ENCODE results near the gene EPN1. TPM values are rescaled to one million over a fixed set of nuclear protein-coding genes. Genes with fewer than 3 reads are reported as not detected.
"Not testable (repeated sequence)": the region's sequence is repeated elsewhere in the genome, so short reads cannot be mapped to it uniquely, and the experiment has no call there.

Gene EPN1
- total RNA-seq, 2 donors from 2014 or later = 33.8 to 40.5 TPM

DNA sequence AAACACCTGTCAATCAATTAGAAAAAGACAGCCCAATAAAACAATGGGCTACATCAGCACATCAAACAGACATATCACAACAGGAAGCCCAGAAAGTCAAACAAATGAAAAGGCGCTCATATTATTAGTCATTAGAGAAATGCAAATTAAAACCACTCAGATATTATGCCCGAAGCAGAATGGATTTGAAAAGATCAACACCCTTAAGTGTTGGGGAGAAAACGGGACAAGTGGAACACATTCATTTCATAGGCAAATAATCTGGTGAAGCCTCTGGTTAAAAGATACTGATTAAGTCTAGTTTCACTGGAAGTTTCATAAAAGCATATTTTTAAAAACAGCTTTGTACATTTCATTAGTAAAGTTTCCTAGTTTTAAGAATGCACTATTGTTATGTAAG is 45.8 kb downstream of the EPN1 start:
- H3K36me3 Mint-ChIP-seq (ENCODE audit: insufficient read depth in 2 of 2) = peaks cover 8 to 11% of the 10 kb centered on the region in 2 donors
- ATAC-seq (replicated peaks in 1 of 2) (no peak), DNase-seq (no peak)
- H3K4me1 Mint-ChIP-seq (ENCODE audit: low read depth) = no peaks in the 10 kb centered on the region
- H3K27ac Mint-ChIP-seq = no peak overlapping the region
- peaks cover 14 to 15% of the 10 kb centered on the region in 2 donors for H3K9me3 Mint-ChIP-seq
- H3K4me3 Mint-ChIP-seq = no peak overlapping the region
- peaks cover 48% of the 10 kb centered on the region for H3K27me3 Mint-ChIP-seq (ENCODE audit: low read depth)

DNA sequence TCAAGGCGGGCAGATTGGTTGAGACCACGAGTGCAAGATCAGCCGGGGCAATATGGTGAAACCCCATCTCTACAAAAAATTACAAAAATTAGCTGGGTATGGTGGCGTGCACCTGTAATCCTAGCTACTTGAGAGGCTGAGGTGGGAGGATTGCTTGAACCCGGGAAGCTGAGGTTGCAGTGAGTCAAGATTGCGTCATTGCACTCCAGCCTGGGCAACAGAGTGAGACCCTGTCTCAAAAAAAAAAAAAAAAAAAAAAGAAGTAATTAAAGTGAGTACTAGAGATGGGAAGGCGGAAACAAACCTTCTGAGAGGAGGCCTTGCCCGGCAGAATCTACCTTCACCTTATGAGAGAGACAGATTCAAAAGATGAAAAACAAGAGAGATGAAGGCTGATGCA is 48.5 kb downstream of the EPN1 start:
- Mint-ChIP-seq H3K27me3 (ENCODE audit: low read depth) (peaks cover 33% of the 10 kb centered on the region), H3K36me3 (ENCODE audit: insufficient read depth in 2 of 2) (peaks cover 8 to 11% of the 10 kb centered on the region in 2 donors), H3K27ac (no peak overlapping the region), H3K4me1 (ENCODE audit: low read depth) (no peaks in the 10 kb centered on the region), H3K4me3 (no peak overlapping the region), H3K9me3 (peaks cover 14 to 15% of the 10 kb centered on the region in 2 donors)
- DNase-seq (no peak), ATAC-seq (replicated peaks in 1 of 2) (no peak)

DNA sequence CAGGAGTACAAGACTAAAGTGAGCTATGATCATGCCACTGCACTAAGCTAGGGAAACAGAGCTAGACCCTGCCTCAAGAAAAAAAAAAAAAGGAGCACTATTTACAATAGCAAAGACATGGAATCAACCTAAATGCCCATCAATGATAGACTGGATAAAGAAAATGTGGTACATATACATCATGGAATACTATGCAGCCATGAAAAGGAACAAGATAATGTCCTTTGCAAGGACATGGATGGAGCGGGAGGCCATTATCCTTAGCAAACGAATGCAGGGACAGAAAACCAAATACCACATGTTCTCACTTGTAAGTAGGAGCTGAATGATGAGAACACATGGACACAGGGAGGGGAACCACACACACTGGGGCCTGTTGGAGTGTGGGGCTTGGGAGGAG is 55.4 kb downstream of the EPN1 start:
- not testable (repeated sequence) for ATAC-seq (replicated peaks in 1 of 2); H3K27me3 Mint-ChIP-seq (ENCODE audit: low read depth); H3K36me3 Mint-ChIP-seq (ENCODE audit: insufficient read depth in 2 of 2); H3K4me1 Mint-ChIP-seq (ENCODE audit: low read depth); H3K4me3 Mint-ChIP-seq; H3K9me3 Mint-ChIP-seq; DNase-seq; H3K27ac Mint-ChIP-seq

DNA sequence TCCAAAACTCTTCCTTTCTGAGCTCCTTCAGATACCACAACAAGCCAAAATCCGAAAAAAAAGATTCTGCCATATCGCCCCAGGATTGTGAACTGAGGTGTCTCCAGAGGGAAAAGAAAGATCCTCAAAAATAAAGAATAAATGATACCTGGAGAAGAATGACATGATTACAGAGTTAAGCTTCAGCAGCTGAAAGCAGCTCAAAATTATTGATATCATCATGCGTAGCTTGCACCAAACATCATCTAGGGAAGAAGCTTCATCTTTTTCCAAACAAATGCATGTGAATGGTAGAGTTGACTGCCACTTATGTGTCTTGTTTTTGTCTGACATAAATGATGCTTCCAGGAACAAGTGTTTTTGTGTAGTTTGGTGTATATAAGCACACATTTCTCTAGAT is 63.3 kb downstream of the EPN1 start, which contains the start of gene NLRP9:
NLRP9 (minus strand) TSS at position 101 of the 400 bp plus-strand sequence; CDS start at position 73, 28 bp downstream.
- Mint-ChIP-seq H3K4me3 (no peak within 1 kb of the TSS), H3K27ac (no peak within 1 kb of the TSS), H3K36me3 (ENCODE audit: insufficient read depth in 2 of 2) (no peaks in the 10 kb centered on the region), H3K9me3 (no peaks in the 10 kb centered on the region), H3K4me1 (ENCODE audit: low read depth) (no peaks in the 10 kb centered on the region), H3K27me3 (ENCODE audit: low read depth) (peaks cover 11% of the 10 kb centered on the region)
- DNase-seq = no peak
- ATAC-seq (replicated peaks in 1 of 2) = no peak

DNA sequence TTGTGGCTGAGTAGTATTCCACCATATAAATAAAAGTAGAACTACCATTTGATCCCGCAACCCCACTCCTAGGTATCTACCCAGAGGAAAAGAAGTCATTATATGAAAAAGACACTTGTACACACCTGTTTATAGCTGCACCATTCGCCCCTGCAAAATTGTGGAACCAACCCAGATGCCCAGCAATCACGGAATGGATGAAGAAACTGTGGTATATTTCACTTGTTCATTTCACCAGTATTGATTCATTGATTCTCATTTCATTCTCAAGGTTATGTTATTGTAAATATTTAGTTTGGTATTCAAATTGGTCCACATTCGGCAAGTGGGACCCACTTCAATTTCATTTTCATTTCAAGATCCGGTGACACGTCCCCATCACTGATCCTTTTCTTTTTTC is 75.7 kb downstream of the EPN1 start:
- Mint-ChIP-seq H3K36me3 (ENCODE audit: insufficient read depth in 2 of 2) (no peaks in the 10 kb centered on the region), H3K9me3 (no peaks in the 10 kb centered on the region), H3K4me3 (no peak overlapping the region), H3K4me1 (ENCODE audit: low read depth) (no peaks in the 10 kb centered on the region), H3K27me3 (ENCODE audit: low read depth) (peaks cover 7% of the 10 kb centered on the region), H3K27ac (no peak overlapping the region)
- DNase-seq (no peak), ATAC-seq (replicated peaks in 1 of 2) (no peak)

DNA sequence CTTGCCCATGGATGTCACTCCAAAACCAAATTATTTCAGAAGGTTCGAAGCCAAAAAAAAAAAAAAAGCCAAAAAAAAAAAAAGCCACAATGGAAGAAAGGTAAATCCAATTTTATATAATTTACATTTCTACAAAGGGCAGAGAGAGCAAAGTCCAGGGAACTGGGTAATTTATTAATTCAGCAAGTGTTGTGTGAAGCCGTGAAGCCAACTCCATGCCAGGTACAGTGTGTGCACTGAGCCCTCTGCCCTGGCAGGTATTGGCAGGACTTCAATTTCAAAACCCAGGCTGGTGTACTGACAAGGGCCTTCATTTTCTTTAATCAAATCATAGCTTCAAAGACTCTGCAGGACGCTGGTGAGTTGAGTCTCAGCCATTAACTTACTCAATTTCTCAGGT is 78.4 kb downstream of the EPN1 start:
- no peak overlapping the region for H3K4me3 Mint-ChIP-seq
- H3K27me3 Mint-ChIP-seq (ENCODE audit: low read depth) = peaks cover 7% of the 10 kb centered on the region
- H3K9me3 Mint-ChIP-seq = no peaks in the 10 kb centered on the region
- no peak overlapping the region for H3K27ac Mint-ChIP-seq
- H3K4me1 Mint-ChIP-seq (ENCODE audit: low read depth) = no peaks in the 10 kb centered on the region
- no peaks in the 10 kb centered on the region for H3K36me3 Mint-ChIP-seq (ENCODE audit: insufficient read depth in 2 of 2)
- DNase-seq = no peak
- no peak for ATAC-seq (replicated peaks in 1 of 2)

DNA sequence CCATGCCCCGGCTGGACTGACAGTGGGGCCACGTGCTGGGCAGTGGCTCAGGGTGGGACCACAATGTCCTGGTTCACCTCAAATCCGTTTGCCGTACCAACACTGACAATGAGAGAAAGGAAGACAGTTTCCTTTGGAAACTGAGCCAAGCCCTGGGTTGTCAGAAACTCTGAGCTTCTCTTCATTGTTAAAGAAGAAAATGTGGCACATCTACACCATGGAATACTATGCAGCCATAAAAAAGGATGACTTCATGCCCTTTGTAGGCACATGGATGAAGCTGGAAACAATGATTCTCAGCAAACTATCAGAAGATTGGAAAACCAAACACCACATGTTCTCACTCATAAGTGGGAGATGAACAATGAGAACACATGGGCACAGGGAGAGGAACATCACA is 81.8 kb downstream of the EPN1 start:
- ATAC-seq (replicated peaks in 1 of 2); H3K9me3 Mint-ChIP-seq; H3K36me3 Mint-ChIP-seq (ENCODE audit: insufficient read depth in 2 of 2); H3K27ac Mint-ChIP-seq; H3K4me1 Mint-ChIP-seq (ENCODE audit: low read depth); DNase-seq; H3K27me3 Mint-ChIP-seq (ENCODE audit: low read depth); H3K4me3 Mint-ChIP-seq: not testable (repeated sequence)

DNA sequence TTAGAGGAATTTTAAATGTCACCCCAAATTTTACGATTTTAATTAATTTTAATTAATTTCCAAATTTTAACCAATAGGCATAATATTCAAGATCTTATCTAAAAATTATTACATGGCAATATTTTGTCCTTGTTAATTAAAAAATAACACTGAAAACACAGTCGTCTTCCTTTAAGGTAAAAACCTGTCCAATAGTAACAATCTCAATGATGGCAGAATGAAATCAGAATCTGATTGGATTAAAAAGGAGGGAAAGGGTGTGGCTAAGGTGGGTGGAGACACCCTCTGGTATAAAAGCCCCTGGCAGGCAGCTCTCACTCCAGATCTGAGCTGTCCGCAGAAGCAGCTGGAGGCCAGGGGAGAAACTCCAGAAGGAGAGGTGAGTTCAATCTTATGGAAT is 83.8 kb downstream of the EPN1 start, which contains the start of gene RFPL4A:
RFPL4A (plus strand) TSS at position 301 of the 400 bp plus-strand sequence. CDS start 2,704 bp downstream, outside the sequence.
- H3K4me3 Mint-ChIP-seq; H3K9me3 Mint-ChIP-seq; ATAC-seq (replicated peaks in 1 of 2); H3K27me3 Mint-ChIP-seq (ENCODE audit: low read depth); H3K27ac Mint-ChIP-seq; H3K4me1 Mint-ChIP-seq (ENCODE audit: low read depth); H3K36me3 Mint-ChIP-seq (ENCODE audit: insufficient read depth in 2 of 2); DNase-seq: not testable (repeated sequence)

Other genes starting within 250 kb of the EPN1 start
- under 1 TPM in 1 of 2 donors, not detected in 1; 0.17 TPM for gene SHISA7, start 231.9 kb upstream of the EPN1 start, total RNA-seq
- 10 to 100 TPM; 19.5 to 20.3 TPM for gene ISOC2, start 213.6 kb upstream of the EPN1 start, total RNA-seq
- gene C19orf85, start 210.5 kb upstream of the EPN1 start, total RNA-seq = not detected
- 1 to 10 TPM; 7.9 to 9.0 TPM for gene ZNF628, start 198.6 kb upstream of the EPN1 start, total RNA-seq
- gene NAT14, start 190.0 kb upstream of the EPN1 start, total RNA-seq = 10 to 100 TPM; 19.2 to 20.5 TPM
- gene SSC5D, start 186.8 kb upstream of the EPN1 start, total RNA-seq = 1 to 10 TPM; 1.2 to 1.7 TPM
- not detected for gene SBK2, start 138.1 kb upstream of the EPN1 start, total RNA-seq
- gene SBK3, start 129.7 kb upstream of the EPN1 start, total RNA-seq = not detected
- gene ZNF579, start 94.4 kb upstream of the EPN1 start, total RNA-seq = 1 to 10 TPM; 9.3 to 9.4 TPM
- gene FIZ1, start 75.7 kb upstream of the EPN1 start, total RNA-seq = 10 to 100 TPM; 16.2 to 17.3 TPM
- 10 to 100 TPM; 26.2 to 32.3 TPM for gene ZNF524, start 74.9 kb upstream of the EPN1 start, total RNA-seq
- gene ZNF865, start 69.6 kb upstream of the EPN1 start, total RNA-seq = 10 to 100 TPM; 12.9 to 13.2 TPM
- gene ZNF784, start 50.7 kb upstream of the EPN1 start, total RNA-seq = 1 to 10 TPM; 4.3 to 6.9 TPM
- 10 to 100 TPM; 46.1 to 47.8 TPM for gene ZNF580, start 34.2 kb upstream of the EPN1 start, total RNA-seq
- gene ZNF581, start 31.6 kb upstream of the EPN1 start, total RNA-seq = 10 to 100 TPM; 43.1 to 50.7 TPM
- 10 to 100 TPM; 13.8 to 21.7 TPM for gene CCDC106, start 27.0 kb upstream of the EPN1 start, total RNA-seq
- gene U2AF2, start 20.2 kb upstream of the EPN1 start, total RNA-seq = 100 to 1,000 TPM; 128 to 137 TPM
- gene NLRP9, start 63.2 kb downstream of the EPN1 start, total RNA-seq = not detected
- gene RFPL4A, start 83.9 kb downstream of the EPN1 start, total RNA-seq = not detected
- gene RFPL4AL1, start 93.9 kb downstream of the EPN1 start, total RNA-seq = not detected
- gene NLRP11, start 156.8 kb downstream of the EPN1 start, total RNA-seq = not detected
- gene NLRP4, start 161.3 kb downstream of the EPN1 start, total RNA-seq = not detected